ENCODE results near the gene DEFB124.
"Not testable (repeated sequence)": the region's sequence is repeated elsewhere in the genome, so short reads cannot be mapped to it uniquely, and the experiment has no call there.

Gene DEFB124, protein sequence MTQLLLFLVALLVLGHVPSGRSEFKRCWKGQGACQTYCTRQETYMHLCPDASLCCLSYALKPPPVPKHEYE

DNA sequence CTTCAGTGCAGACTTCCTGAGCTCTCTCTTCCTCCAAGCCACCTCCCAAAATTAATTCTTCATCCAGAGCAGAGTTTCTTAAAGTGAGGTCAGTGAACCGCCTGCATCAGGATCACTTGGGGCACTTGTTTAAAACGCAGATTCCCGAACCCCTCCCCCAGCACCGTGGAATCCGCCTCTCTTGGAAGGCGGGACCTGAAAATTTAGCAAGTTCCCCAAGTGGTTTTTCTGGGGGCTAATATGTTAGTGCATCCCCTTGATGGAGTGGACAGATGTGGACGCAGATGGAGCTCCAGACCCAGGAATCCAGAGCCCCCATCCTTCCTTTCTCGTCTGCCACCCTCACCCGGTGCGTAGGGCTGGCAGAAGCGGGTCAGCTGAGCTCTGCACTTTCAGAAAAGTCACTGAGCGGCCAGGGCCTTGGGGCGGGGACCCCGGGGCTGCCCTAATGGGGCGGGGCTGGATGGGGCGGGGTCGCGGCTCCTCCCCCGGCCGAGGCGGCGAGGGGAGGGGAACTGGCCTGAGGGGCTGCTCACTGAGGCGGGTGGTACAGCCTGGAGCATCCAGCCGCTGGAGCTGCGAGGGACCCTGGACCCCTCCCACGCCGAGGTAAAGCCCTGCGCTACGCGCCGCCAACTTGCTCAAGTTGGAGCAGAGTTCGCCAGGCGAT lies at the start of gene DEFB124, which contains the start of gene REM1:
Gene DEFB124 (minus strand): TSS at position 370 of the 670 bp plus-strand sequence. CDS start 2,114 bp downstream, outside the sequence.
Gene REM1 (plus strand): TSS at position 531 of the 670 bp plus-strand sequence. CDS start 1,158 bp downstream, outside the sequence.
- DNase-seq: no peak

DNA sequence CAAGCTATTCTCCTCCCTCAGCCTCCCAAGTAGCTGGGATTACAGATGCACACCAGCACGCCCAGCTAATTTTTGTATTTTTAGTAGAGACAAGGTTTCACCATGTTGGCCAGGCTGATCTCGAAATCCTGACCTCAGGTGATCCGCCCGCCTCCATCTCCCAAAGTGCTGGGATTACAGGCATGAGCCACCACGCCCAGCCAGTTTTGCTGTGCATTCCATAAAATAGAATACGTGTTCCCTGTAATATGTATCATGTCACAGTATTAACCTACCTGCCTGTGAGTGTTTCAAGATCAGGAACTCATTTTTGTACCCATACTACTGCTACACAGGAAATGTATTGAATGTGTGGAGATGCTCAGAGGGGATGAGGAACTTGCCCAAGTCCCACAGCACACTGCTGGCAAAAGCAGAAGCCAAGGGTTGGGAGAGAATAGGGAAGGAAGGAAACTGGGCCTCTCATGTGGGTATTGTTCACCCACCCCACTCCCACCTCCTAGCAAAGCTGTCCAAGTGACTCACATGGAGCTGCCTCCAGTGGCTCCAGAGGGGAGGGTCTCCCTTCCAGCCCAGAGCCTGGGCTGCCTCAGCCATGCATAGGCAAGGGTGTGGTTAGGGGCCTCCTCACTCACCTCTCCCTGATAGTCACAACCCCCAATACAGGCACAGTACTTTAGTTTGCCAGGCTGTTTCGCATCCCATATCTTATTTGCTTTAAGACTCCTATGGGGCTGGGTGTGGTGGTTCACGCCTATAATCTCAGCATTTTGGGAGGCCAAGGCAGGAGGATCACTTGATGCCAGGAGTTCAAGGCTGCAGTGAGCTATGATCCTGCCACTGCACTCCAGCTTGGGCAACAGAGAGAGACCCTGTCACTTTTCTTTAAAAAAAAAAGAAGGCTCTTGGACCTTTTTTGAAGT lies 48.7 kb upstream of the DEFB124 start:
- no peak for DNase-seq

DNA sequence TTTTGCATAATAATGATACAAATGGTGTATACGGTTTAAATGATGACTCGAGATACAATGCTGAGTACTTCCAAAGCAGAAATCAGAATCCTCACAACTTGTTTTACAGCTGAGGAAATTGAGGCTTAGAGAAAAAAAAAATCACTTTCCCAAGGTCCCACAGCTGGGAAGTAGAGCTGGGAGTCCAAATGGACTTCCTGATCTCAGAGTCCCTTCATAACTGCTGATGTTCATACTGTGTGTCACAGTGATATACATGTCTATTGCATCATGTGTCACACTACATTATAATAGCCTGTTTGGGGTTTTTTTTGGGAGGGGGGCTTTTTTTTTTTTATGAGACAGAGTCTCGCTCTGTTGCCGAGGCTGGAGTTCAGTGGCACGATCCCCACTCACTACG lies 47.8 kb upstream of the DEFB124 start:
- no peak for DNase-seq

DNA sequence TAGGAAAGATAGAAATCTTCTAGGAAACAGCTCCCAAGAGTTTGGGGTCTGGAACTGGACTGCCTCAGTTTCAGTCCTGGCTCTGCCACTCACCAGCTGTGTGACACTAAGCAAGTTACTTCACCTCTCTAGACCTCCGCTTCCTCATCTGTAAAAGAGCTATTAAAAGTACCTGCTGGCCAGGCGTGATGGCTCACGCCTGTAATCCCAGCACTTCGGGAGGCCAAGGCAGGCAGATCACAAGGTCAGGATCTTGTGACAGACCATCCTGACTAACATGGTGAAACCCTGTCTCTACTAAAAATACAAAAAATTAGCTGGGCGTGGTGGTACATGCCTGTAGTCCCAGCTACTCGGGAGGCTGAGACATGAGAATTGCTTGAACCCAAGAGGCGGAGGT lies 46.3 kb upstream of the DEFB124 start:
- DNase-seq: not testable (repeated sequence)

DNA sequence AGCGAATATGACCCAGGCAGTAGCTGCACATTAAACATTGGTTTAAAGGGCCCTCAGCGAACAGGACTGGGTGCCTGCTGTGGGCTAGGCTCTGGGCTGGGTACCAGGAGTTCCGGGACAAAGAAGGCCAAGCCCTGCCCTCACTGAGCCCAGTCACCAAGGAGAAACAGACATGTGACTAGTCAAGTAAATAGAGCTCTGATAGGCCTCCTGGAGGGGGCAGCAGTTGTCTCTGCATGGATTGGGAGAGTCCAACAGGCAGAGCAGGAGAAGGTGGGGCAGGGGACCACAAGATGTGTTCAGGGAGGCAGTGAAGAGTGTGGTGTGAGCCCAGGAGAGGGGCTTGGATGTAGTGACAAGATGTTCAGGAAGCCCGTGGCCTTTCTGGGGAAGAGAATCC lies 42.4 kb upstream of the DEFB124 start:
- DNase-seq: no peak

DNA sequence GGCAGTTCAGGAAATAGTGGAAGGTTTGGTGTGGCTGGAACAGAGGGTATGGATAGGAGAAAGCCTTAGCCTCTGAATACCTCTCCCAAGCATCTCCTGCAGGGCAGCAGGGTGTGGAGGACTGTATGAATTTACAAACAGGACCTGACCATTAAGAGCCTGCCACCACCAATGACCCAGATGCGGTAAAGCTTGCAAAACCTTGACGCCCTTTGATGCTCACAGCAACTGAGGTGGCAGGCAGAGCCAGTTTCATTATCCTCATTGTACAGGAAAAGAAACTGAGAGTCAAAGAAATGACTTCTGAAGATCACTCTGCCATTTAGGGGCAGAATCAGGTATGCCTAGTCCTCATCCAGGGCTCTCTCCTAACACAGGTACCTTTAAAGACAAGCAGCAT lies 41.7 kb upstream of the DEFB124 start:
- DNase-seq: no peak

DNA sequence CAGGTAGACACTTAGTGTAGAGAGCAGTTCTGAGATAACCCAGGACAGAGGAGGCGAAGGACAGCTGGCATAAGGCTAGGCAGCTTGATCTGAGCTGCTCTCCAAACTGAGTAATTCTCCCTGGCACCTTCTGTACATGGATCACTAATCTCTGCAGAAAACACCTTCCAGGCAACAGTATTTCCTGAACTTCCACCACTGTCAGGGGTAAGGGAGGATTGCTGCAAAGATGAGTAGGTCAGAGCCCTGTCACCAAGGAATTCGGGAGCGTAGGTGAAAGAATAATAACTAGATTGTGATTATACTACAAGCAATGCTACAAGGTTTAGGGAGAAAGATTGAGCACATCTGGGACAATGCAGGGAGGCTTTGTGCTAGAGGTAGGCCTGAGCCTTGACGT lies 41.2 kb upstream of the DEFB124 start:
- no peak for DNase-seq

DNA sequence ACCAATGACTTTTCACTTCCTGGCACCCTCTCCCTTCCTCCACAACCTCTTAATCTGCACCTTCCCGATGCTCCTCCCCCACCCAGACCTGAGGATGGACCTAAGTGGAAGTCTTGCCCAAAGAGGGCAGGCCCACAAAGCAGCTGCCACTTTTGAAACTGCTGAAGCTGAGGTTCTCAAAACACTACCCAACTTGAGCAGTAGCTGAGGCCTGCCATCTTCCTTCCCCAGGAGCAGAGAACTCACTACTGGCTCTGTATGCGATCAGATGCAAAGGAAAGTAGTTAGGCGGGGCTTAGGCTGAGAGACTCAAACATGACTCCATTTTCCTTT lies 40.8 kb upstream of the DEFB124 start:
- DNase-seq: no peak

DNA sequence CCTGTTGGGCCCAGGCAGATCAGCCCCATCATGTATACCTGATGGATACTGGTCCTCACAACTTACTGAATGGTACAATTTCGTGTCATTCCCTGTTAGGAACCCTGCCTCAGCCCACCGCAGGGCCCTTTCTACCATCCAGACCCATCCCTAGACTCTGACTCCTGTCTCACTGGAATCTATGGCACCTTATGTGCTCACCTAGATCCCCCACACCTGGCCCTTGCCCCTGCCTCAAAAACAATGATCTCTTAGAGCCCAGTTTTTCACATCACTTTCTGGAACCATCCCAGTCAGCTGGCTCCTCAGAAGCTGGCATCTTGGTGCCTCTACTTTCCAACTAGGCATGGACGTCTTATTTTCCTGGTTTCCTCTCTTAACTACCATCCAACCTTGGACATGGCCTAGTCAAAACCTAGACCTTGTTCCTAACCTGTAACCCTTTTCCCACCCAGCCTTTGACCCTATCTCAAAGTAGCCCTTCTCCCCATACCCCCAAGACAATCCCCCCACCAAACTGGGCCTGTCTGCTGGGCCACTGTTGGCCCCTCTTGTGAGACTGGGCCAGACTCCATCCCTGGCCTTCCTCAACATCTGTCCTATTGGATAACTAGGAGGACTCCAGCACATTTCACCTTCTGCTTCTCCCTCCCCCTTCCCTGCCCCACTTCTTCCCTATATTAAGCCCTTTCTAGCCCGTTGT lies 40.3 kb upstream of the DEFB124 start:
- DNase-seq: no peak

DNA sequence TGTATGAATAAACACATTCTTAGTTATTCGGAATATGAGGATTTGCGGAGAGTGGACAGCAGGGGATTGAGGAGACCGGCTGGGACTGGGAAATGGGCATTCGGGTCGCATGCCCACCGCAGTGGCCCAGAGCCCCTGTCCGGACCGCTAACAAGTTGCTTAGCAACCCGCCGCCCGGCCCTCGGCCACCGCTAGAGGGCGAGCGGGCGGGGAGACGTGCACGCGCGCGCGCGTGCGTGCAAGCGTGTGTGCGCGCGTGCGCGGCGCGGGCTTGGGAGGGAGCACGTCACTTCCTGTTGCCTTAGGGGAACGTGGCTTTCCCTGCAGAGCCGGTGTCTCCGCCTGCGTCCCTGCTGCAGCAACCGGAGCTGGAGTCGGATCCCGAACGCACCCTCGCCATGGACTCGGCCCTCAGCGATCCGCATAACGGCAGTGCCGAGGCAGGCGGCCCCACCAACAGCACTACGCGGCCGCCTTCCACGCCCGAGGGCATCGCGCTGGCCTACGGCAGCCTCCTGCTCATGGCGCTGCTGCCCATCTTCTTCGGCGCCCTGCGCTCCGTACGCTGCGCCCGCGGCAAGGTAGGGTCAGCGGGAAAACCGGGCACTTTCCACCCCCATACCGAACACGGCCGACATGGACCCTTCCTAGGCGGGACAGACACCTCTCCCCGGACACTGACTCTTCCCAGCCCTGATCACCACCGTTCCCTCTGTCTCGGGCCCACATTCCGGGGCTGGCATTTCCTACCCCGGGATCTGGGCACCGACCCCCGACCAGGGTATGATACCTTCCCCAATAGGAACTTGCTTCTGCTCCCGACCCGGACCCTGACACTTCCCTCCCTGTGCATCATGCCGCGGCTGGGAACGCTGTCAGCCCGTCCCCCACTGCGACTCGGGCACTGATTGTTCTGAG lies 39.5 kb upstream of the DEFB124 start, which contains the start of gene HM13:
Gene HM13 (plus strand): TSS at position 289 of the 918 bp plus-strand sequence. CDS start 110 bp downstream, at position 399.
- peak; percentile 90 for DNase-seq

DNA sequence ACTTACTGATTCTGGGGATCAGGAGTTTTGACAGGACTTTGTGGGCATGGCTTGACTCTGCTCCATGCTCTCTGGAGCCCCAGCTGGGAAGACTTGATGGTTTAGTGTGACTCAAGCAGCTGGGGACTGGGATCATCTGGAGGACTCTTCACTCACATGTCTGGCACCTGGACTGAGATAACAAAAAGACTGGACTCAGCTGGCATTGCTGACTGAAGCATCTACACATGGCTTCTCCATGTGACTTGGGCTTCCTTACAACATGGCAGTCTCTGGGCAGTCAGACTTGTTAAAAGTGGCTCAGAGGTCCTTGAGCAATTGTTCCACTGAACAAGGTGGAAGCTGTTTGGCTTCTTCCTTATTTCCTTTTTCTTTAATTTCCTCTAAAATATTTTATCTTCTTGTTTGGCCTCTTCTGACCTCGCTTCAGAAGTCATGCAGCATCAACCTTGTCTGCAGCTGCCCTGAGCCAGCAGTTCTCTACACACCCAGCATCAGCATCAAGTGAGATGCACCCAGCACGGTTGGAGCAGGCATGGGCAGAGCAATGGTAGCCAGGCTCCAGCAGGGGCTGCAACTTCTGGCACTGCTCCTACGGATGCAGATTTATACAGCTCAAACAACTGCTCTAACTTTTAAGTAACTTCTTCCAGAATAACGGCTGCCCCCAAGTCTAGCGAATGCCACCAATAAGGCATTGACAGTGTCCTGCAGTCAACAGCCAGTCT lies 33.8 kb upstream of the DEFB124 start:
- no peak for DNase-seq

DNA sequence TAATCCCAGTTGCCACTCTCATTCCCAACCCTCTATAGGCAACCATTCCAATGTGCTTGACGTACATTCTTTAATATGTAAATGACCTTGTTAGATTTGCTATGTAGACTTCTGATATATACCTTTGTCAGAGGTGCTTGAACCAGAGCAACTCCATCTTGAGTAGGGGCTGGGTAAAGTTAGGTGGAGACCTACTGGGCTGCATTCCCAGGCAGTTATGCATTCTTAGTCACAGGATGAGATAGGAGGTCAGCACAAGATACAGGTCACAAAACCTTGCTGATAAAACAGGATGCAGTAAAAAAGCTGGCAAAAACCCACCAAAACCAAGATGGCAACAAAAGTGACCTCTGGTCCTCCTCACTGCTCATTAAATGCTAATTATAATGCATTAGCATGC lies 31.0 kb upstream of the DEFB124 start:
- no peak for DNase-seq

DNA sequence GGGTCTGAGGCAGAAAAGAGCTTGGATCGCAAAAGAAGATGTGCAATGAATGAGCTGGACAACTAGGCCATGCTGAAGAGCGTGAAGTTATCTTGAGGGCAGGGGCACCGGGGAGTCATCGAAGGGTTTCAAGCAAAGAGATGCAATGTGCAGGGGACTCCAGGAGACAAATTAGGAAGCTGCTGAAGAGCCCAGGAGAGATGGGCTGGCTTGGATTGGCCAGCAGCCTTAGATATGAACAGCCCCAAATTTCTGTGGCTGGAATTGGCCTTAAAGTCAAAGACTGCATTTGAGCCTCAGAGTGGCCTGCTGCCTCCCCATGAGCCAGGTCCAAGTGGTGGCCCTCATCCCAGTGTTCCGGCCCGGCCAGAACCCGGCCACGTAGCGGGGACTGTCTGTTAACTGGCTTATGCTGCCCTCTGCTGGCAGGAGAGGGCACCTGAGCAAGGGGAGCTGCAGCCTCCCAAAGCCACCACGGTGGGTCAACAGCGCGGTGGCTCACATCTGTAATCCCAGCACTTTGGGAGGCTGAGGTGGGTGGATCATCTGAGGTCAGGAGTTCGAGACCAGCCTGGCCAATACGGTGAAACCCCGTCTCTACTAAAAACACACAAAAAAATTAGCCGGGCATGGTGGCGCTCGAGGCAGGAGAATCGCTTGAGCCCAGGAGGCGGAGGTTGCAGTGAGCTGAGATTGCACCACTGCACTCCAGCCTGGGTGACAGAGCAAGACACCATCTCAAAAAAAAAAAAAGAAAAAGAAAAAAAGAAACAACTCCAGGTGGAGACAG lies 28.2 kb upstream of the DEFB124 start:
- peak; percentile 59 for DNase-seq

DNA sequence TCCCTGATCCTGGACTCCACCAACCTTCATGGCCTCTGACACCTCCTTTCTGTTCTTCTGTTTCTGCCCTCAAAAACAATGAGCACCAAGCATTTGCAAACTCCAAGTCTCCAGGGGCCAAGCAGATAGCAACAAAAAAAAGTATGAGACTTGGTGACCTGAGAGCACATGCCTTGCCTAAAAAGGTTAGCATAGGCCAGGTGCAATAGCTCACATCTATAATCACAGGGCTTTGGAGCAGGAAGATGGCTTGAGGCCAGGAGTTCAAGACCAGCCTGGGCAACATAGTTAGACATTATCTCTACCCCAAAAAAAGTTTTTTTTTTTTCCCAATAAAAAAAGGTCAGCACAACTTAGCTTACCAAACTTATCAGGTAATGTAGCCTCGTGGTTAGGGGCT lies 25.6 kb upstream of the DEFB124 start:
- no peak for DNase-seq

DNA sequence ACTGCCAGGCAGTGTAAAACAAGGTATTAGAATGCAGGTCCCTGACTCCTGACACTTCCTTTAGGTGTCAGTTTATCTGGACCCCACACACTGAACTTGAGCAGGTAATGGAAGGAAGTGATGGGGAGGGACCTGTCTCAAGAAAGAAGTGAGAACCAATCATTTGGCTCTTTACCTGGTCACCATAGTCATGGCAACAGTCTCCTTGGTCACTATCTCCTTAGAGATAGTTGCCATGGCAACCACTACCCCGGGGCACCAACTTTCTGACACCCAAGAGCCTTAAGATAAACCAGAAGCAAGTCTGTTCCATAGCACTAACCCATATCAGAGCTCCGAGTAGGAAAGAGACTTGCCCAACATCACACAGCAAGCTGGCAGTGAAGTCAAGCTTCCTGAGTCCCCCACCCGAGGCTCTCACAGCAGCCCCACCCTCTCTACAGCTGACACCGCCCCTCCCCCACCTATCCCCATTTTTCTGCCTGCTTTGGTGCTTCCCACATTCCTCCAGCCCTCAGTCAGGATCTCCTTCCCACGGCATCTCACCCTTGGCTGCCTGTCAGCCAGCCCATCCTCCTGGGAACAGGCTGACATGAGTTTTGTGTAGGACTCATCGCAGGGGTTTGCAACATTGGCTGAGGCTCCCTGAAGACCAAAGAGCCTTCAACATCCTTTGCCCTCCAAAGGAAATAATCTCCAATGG lies 23.1 kb upstream of the DEFB124 start:
- DNase-seq: peak; percentile 58

DNA sequence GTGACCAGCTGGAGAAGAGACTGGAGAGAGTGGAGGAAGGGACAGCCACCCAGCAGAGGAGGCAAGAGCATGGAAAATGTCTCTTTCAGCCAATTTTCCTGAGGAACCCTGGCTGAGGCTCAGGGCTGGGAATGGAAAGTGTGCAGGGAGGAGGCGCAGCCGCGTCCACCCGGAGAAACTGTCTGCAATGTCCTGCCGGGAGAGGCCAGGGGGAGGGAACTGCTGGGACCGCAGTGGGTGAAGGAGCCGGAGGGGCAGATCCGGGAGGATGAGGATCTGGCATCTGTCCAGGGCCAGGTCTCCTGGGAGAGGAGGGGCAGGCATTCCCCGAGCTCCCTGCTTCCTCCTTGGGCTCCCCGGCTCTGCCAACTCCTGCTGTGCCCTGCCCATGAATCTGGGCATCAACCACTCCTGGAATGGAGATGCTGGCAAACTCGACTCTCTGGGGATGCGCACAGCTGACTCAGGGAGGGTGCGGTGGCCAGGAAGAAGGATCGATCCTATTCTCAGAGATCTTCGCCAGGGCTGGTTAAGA lies 21.9 kb upstream of the DEFB124 start:
- DNase-seq: peak; percentile 41

DNA sequence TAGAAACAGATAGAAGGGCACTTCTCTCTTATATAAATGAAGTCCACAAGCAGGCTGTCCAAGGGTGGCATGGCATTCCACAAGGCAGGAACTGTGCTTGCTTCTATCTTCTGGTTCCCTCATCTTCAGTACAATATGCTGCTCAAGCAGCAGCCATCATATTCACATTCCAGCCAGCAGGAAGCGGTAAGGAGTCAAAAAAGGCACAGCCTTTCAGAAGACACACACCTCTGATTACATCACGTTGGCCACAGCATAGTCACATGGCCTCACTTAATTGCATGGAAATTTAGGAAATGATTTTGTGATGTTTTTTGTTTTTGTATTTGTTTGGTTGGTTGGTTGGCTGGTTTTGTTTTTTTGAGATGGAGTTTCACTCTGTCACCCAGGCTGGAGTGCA lies 19.2 kb upstream of the DEFB124 start:
- DNase-seq: no peak

DNA sequence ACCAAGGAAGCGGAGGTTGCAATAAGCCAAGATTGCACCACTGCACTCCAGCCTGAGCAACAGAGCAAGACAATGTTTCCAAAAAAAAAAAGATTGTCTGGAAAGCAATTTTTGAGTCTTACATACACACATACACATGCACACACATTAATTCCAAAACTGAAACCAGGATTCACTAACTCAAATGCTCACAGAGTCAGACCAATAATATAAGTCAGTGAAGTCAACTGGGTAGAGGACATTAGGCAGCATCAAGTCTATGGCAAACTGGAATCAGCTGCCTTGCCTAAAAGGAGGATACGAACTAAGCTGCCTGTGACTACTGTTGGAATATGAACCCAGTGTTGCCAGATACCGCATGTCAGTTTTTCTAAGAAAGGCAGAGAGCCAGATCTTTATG lies 15.8 kb upstream of the DEFB124 start:
- DNase-seq: no peak

DNA sequence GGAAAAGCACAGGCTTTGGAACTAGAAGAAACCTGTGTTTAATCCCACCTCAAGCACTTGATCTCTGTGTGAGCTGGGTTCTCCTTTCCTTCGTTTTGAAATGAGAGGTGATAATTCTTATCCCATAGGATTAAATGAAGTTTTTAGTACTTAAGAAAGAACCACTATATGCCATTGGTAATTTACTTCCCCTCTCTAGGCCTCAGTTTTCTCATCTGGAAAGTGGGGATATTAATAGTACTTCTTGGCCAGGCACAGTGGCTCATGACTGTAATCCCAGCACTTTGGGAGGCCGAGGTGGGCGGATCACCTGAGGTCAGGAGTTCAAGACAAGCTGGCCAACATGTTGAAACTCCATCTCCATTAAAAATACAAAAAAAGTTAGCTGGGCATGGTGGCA lies 14.2 kb upstream of the DEFB124 start:
- DNase-seq: no peak

DNA sequence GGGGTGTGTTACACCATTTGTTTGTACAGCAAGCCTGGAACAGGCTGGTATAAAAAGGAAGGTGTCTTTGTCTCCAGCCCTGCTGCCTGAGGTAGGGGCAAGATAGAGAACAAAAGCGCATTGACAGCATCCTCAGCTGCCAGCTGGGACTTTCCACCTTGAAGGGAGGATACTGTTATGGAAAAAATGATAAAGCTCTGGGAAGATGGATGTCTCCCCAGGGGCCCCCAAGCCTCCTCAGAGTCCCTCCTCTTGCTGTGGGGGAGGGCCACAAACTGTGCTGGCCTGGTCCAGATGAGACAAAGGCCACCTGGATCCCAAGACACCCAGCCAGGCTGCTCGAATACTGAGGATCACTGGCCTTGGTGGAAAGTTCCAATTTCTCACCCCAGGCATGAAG lies 13.2 kb upstream of the DEFB124 start:
- DNase-seq: no peak

Data from NCI-H1105 treated with DMSO at 0.1 percent for 48 hours (cell line).